ENCODE data around the gene XCR1.

- TF ChIP-seq NUFIP1 (IDR thresholded peaks at IDR 0.05; ENCODE audit: partially characterized antibody) (no peak), ZSCAN29 (IDR thresholded peaks at IDR 0.05) (no peak), GATAD2A (IDR thresholded peaks at IDR 0.05) (no peak), THAP7 (CRISPR knock-in tag; IDR thresholded peaks at IDR 0.05) (no peak), TCF7 (IDR thresholded peaks at IDR 0.05; ENCODE audit: borderline replicate concordance) (no peak), ZNF224 (CRISPR knock-in tag; IDR thresholded peaks at IDR 0.05) (no peak), POLR3A (IDR thresholded peaks at IDR 0.05; ENCODE audit: borderline replicate concordance, extremely low read depth, insufficient read depth, insufficient read length) (no peak), RBM14 (IDR thresholded peaks at IDR 0.05; ENCODE audit: borderline replicate concordance, insufficient read depth, low read depth, low read length) (no peak), MAX (CRISPR knock-in tag; IDR thresholded peaks at IDR 0.05) (no peak), IRF9 (tag; IDR thresholded peaks at IDR 0.05) (no peak)
Observed at GRCh38 chr3:46027736-46028397, 584 bp upstream of the XCR1 start.

All from K562 (cell line).